HEK293 (cell line): ENCODE data around the gene LGALS13.

ENCODE experiments used
- ZNF146 ChIP-seq: fragments of 450-650 bp; formaldehyde crosslinking; IDR thresholded peaks from 2 replicates; pipeline ENCODE4 v1.5.1; 2016; ENCODE audit warnings: missing biosample characterization, missing genetic modification characterization
- ZNF174 ChIP-seq: fragments of 450-650 bp; formaldehyde crosslinking; IDR thresholded peaks from 2 replicates; pipeline ENCODE4 v1.5.0; 2017; ENCODE audit warnings: missing biosample characterization, mild to moderate bottlenecking, missing genetic modification characterization
- ZNF416 ChIP-seq: fragments of 450-650 bp; formaldehyde crosslinking; IDR thresholded peaks from 2 replicates; pipeline ENCODE4 v1.5.1; 2016; ENCODE audit warnings: missing biosample characterization, missing genetic modification characterization
- ZNF48 ChIP-seq: fragments of 450-650 bp; formaldehyde crosslinking; IDR thresholded peaks from 2 replicates; pipeline ENCODE4 v1.5.1; 2016; ENCODE audit warnings: missing biosample characterization, missing genetic modification characterization
- ZNF560 ChIP-seq: fragments of 450-650 bp; formaldehyde crosslinking; IDR thresholded peaks from 2 replicates; pipeline ENCODE4 v1.5.1; 2017; ENCODE audit warnings: missing biosample characterization, missing genetic modification characterization, borderline replicate concordance
- TF ChIP-seq, protein P1 (sequence below): fragments of 450-650 bp; formaldehyde crosslinking; IDR thresholded peaks from 2 replicates; pipeline ENCODE4 v1.5.1; 2016; ENCODE audit warnings: missing biosample characterization, missing genetic modification characterization, low read depth

DNA sequence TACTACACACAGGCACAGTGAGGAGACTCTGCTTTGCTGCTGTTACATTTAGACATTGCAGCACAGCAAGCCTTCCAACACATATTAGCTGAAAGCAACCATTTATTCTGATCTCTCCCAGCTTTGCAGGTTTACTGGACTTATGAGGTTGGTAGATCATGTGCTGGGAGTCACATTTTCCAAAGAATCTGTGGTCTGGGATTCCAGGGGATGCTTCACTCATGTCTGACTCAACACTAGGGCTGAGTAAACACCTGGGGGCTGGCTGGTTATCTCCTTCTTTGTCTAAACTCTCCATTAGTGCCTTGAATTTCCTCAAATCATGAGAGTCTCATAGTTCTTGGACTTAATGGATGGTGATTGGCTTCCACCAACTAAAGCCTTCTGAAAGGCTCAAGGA, 5.4 kb upstream of the LGALS13 start:
- TF ChIP-seq, protein P1, sequence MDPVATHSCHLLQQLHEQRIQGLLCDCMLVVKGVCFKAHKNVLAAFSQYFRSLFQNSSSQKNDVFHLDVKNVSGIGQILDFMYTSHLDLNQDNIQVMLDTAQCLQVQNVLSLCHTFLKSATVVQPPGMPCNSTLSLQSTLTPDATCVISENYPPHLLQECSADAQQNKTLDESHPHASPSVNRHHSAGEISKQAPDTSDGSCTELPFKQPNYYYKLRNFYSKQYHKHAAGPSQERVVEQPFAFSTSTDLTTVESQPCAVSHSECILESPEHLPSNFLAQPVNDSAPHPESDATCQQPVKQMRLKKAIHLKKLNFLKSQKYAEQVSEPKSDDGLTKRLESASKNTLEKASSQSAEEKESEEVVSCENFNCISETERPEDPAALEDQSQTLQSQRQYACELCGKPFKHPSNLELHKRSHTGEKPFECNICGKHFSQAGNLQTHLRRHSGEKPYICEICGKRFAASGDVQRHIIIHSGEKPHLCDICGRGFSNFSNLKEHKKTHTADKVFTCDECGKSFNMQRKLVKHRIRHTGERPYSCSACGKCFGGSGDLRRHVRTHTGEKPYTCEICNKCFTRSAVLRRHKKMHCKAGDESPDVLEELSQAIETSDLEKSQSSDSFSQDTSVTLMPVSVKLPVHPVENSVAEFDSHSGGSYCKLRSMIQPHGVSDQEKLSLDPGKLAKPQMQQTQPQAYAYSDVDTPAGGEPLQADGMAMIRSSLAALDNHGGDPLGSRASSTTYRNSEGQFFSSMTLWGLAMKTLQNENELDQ, result no peak
- TF ChIP-seq ZNF560 (tag by site-specific recombination) (no peak), ZNF174 (tag by site-specific recombination) (no peak), ZNF146 (tag by site-specific recombination) (no peak), ZNF48 (tag by site-specific recombination) (no peak), ZNF416 (no peak)
